Measurements from ENCODE around the gene GHR. TPM values are rescaled to one million over a fixed set of nuclear protein-coding genes. Genes with fewer than 3 reads are reported as not detected.

GHR gene
- total and polyA plus RNA-seq, 12 donors: 4.1 to 15.1 (median 11.5) TPM

DNA sequence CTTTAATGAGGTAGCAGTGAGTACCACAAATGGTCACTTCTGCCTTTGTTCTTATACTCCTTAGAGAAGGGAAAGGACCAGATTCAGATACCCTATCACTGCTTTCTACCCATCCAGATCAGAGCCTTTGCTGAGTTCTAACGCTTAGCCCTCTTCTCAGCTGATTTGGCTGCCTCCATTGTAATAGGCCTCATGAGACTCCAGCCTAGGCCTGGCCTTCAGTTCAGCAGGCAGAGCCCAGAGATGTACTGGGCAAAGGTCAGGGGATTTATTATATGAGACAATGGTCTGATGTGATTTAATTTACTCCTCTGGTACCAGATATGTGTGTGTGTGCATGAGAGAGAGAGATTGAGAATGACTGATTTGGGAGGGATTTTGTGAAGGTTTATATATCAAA lies 124.7 kb downstream of the GHR start:
- Histone ChIP-seq H3K4me3 (no peak overlapping the region), H3K4me1 (peaks cover 0 to 74% (median 27%) of the 10 kb centered on the region in 9 donors), H3K9me3 (no peaks in the 10 kb centered on the region), H3K27me3 (no peaks in the 10 kb centered on the region), H3K36me3 (no peaks in the 10 kb centered on the region), H3K27ac (peak overlapping the region in 1 of 10 donors; percentile 7)
- DNase-seq: no peak
- TF ChIP-seq, protein P1, sequence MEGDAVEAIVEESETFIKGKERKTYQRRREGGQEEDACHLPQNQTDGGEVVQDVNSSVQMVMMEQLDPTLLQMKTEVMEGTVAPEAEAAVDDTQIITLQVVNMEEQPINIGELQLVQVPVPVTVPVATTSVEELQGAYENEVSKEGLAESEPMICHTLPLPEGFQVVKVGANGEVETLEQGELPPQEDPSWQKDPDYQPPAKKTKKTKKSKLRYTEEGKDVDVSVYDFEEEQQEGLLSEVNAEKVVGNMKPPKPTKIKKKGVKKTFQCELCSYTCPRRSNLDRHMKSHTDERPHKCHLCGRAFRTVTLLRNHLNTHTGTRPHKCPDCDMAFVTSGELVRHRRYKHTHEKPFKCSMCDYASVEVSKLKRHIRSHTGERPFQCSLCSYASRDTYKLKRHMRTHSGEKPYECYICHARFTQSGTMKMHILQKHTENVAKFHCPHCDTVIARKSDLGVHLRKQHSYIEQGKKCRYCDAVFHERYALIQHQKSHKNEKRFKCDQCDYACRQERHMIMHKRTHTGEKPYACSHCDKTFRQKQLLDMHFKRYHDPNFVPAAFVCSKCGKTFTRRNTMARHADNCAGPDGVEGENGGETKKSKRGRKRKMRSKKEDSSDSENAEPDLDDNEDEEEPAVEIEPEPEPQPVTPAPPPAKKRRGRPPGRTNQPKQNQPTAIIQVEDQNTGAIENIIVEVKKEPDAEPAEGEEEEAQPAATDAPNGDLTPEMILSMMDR (IDR thresholded peaks at IDR 0.05): no peak
- 40 to 44% methylated on average over 1 of the region's 1 CpG for WGBS, 2 donors
- ATAC-seq: peak in 1 of 8 donors; percentile 47
- intact Hi-C loops (cut with DNase I): no loop called here

DNA sequence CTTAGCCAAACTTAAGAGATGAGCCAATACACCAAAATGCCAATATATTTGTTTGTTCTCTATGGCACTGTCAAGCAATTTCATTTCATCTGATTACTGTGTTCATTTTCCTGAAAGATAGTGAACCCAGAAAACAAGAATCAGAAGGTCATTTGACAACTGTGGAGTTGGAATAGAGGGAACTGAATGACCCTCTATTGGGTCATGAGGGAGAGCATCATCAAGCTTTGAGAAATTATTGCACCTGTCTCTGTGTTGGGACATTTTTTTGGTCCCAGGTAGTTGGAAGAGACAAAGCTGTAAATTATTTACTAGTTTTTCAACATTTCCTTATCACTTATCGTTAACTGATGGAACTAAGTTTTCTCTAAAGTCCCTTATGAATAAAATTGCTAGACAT lies 129.4 kb downstream of the GHR start:
- ATAC-seq (no peak), DNase-seq (no peak)
- no peaks in the 10 kb centered on the region for H3K27me3 ChIP-seq
- intact Hi-C loops (cut with DNase I): no loop called here
- TF ChIP-seq, protein P1 (IDR thresholded peaks at IDR 0.05): no peak
- peak overlapping the region in 4 of 10 donors; percentile 5 to 44 (median 30) for H3K27ac ChIP-seq
- H3K9me3 ChIP-seq: no peaks in the 10 kb centered on the region
- WGBS, 2 donors: 91 to 95% methylated on average over 1 of the region's 1 CpG
- no peaks in the 10 kb centered on the region for H3K36me3 ChIP-seq
- peaks cover 0 to 68% (median 20%) of the 10 kb centered on the region in 9 donors for H3K4me1 ChIP-seq
- no peak overlapping the region for H3K4me3 ChIP-seq

DNA sequence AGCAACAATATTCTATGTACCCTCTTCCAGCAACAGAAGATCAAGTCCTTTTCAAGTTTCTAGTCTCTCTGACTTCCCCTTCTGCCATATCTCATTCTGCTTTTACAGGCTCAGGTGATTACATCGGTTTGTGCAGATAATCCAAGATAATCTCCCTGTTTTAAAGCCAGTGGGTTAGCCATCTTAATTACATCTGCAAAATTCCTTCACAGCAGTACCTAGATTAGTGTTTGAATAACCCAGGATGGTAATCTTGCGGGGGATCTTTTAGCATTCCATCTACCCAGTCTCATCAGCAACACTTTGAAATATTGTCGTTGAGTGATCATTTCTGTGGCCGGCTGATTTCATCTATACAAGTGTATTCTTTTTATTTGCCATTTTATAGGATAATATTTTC lies 130.2 kb downstream of the GHR start:
- intact Hi-C loops (cut with DNase I): no loop called here
- TF ChIP-seq, protein P1 (IDR thresholded peaks at IDR 0.05): no peak
- Histone ChIP-seq H3K9me3 (no peaks in the 10 kb centered on the region), H3K27me3 (no peaks in the 10 kb centered on the region), H3K36me3 (no peaks in the 10 kb centered on the region), H3K27ac (peak overlapping the region in 1 of 10 donors; percentile 44), H3K4me3 (no peak overlapping the region), H3K4me1 (peaks cover 0 to 59% (median 14%) of the 10 kb centered on the region in 9 donors)
- 83 to 84% methylated on average over 4 of the region's 4 CpGs for WGBS, 2 donors
- ATAC-seq (no peak), DNase-seq (no peak)

DNA sequence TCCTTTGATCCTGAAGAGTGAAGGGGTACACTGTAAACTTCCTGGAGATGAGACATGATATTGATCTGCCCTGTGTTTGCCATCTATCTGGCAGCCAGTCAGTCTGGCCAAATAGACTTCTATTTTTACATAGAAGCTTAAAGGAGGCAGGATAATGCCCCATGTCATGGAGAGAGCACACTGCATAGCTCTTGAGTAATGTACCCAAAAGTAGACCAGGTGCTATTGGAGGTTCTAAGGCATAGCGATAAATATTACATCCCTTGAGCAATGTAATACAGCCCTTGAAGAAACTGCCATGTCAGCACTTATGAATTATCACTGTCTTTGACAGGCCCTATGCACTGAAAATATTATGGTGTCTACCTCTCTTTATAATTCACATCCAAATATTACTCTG lies 131.8 kb downstream of the GHR start:
- ATAC-seq (peak in 1 of 8 donors; percentile 31), DNase-seq (no peak)
- intact Hi-C loops (cut with DNase I): no loop called here
- no peak overlapping the region for H3K4me3 ChIP-seq
- peaks cover 0 to 49% (median 13%) of the 10 kb centered on the region in 9 donors for H3K4me1 ChIP-seq
- H3K27ac ChIP-seq: no peak overlapping the region
- TF ChIP-seq, protein P1 (IDR thresholded peaks at IDR 0.05): no peak
- H3K27me3 ChIP-seq: no peaks in the 10 kb centered on the region
- WGBS, 2 donors: 91% methylated on average over 1 of the region's 1 CpG
- H3K9me3 ChIP-seq: no peaks in the 10 kb centered on the region
- H3K36me3 ChIP-seq: no peaks in the 10 kb centered on the region

All from heart right ventricle (tissue), 16 donors.